Measurements from ENCODE around the gene HGF. TPM values are rescaled to one million over a fixed set of nuclear protein-coding genes. Genes with fewer than 3 reads are reported as not detected.

The HGF gene
- total RNA-seq, 2 experiments from 2014 or later, result not detected

DNA sequence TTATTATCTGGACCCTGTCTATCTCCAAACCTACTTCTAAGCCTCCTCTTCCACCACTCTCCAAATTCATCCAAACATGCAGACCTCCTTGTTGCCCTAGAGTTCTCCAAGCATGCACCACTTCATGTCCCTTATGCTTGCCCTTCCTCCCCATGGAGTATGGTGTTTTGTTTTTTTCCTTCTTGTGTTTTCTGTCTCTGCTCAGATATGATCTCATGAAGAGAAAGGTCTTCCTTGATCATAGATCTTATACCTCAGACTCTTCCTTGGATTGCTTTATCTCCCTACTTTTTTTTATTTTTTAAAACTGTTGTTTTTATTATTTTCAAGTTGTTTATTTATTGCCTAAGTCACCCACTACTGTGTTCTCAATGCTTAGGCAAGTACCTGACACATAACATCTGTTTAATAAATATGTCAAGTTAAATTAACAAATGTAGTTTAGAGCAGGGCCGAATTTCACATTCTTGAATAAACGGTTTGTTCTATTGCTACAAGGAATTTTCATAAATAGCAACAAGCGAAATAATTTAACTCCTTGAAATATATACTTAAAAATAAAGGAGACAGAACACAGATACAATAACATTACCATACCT is 84.5 kb downstream of the HGF start:
- ChIA-PET CTCF (no interaction called here), POLR2A (no interaction called here)
- Mint-ChIP-seq H3K36me3 (no peaks in the 10 kb centered on the region), H3K4me3 (no peak overlapping the region), H3K4me1 (ENCODE audit: low read depth) (no peaks in the 10 kb centered on the region), H3K9me3 (peaks cover 7% of the 10 kb centered on the region), H3K27ac (no peak overlapping the region), H3K27me3 (no peaks in the 10 kb centered on the region)
- intact Hi-C loops (cut with micrococcal nuclease), result no loop called here
- DNase-seq, result no peak

- intact Hi-C loops (cut with micrococcal nuclease), result no loop called here
- H3K9me3 Mint-ChIP-seq, result peaks cover 7% of the 10 kb centered on the region
- no peak overlapping the region for H3K27ac Mint-ChIP-seq
- no peak for DNase-seq
- no peaks in the 10 kb centered on the region for H3K36me3 Mint-ChIP-seq
- no peaks in the 10 kb centered on the region for H3K27me3 Mint-ChIP-seq
- H3K4me1 Mint-ChIP-seq (ENCODE audit: low read depth), result no peaks in the 10 kb centered on the region
- ChIA-PET CTCF (no interaction called here), POLR2A (no interaction called here)
- no peak overlapping the region for H3K4me3 Mint-ChIP-seq
Observed at GRCh38 chr7:81684514-81685269, 85.2 kb downstream of the HGF start.

DNA sequence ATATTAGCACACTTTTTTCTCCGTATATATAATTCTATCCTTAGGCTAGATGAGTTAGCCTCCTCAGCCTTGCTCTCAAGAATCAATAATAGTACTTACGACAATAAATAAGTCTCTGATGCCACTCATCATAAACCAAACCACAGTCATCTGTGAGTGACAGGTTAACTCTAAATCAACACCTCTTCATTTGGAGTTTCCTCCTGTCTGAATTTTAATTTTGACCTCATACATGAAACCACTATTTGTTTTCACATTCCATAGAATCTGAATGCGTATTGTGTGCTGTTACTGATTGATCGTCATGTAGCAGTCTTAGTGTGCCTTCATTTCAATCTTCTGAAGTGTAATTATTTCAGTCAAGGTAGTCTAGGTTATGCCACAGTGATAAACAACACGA is 85.8 kb downstream of the HGF start:
- no peak for DNase-seq
- Mint-ChIP-seq H3K4me1 (ENCODE audit: low read depth) (no peaks in the 10 kb centered on the region), H3K36me3 (no peaks in the 10 kb centered on the region), H3K4me3 (no peak overlapping the region), H3K27me3 (no peaks in the 10 kb centered on the region), H3K27ac (no peak overlapping the region), H3K9me3 (peaks cover 7% of the 10 kb centered on the region)
- ChIA-PET CTCF (no interaction called here), POLR2A (no interaction called here)
- intact Hi-C loops (cut with micrococcal nuclease), result no loop called here

DNA sequence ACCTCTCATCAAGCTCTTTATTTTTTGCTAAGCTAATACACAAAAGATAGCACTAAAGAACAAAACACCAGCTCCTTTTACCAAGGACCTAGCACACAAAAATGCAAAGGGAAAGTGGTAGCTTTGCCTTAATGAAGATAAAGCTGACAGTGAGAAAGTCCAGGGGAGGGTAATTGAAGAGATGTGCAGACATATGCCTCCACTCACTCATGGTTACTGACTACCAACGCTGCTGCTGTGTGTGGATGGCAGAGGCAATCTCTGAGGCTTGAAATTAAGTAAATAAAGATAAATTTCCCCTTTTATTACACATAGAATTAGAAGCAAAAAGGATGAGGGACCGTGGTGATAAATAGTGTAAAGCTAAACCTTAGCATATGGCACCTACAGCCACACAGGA is 87.0 kb downstream of the HGF start:
- POLR2A ChIA-PET, result no interaction called here
- Mint-ChIP-seq H3K27ac (no peak overlapping the region), H3K36me3 (no peaks in the 10 kb centered on the region), H3K9me3 (peaks cover 10% of the 10 kb centered on the region), H3K4me1 (ENCODE audit: low read depth) (no peaks in the 10 kb centered on the region), H3K27me3 (no peaks in the 10 kb centered on the region), H3K4me3 (no peak overlapping the region)
- intact Hi-C loops (cut with micrococcal nuclease), result no loop called here
- CTCF ChIA-PET, result no interaction called here
- DNase-seq, result no peak

DNA sequence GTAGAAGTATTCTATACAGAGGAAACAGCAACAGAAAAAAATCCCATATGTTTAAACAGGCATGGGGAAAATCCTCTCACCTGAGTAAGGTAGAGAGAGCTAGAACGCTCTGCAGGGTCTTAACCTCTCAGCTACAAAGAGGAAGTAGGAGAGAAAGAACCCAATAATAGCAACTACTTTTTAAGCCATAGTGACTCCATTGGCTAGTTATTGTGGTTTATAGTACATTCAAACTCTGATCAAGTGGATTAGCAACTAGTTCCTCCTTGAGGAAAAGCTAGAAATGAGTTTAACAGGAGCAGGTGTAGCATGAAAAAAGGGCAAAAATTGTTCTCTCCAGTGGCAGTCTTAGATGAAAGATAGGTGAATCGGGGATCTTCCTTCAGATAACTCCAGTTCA is 89.7 kb downstream of the HGF start:
- H3K36me3 Mint-ChIP-seq, result no peaks in the 10 kb centered on the region
- H3K9me3 Mint-ChIP-seq, result peaks cover 11% of the 10 kb centered on the region
- H3K4me3 Mint-ChIP-seq, result no peak overlapping the region
- DNase-seq, result no peak
- no peaks in the 10 kb centered on the region for H3K4me1 Mint-ChIP-seq (ENCODE audit: low read depth)
- POLR2A ChIA-PET, result no interaction called here
- CTCF ChIA-PET, result no interaction called here
- no peaks in the 10 kb centered on the region for H3K27me3 Mint-ChIP-seq
- H3K27ac Mint-ChIP-seq, result no peak overlapping the region
- intact Hi-C loops (cut with micrococcal nuclease), result no loop called here

DNA sequence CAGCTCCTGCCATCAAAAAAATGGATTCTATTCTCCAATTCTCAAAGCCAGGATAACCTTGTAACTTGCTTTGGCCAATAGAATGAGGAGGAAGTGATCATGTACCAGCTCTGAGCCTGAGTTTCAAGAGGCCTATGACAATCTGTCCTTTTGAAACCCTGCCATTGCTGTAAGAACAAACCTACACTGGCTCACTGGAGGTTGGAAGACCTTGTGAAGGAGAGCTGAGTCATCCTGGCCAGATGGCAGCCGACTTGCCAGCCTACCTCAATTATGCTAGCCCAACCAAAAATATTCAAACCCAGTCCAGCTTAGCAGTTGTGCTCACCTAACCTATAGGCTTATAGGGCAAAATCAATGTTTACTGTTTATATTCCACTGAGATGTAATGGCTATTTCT is 93.0 kb downstream of the HGF start:
- H3K4me3 Mint-ChIP-seq, result no peak overlapping the region
- peaks cover 6% of the 10 kb centered on the region for H3K9me3 Mint-ChIP-seq

GRCh38 chr7:81676105-81676811 is 93.6 kb downstream of the HGF start:
- CTCF ChIA-PET, result no interaction called here
- Mint-ChIP-seq H3K4me3 (no peak overlapping the region), H3K27me3 (no peaks in the 10 kb centered on the region), H3K36me3 (no peaks in the 10 kb centered on the region), H3K9me3 (peaks cover 6% of the 10 kb centered on the region), H3K27ac (no peak overlapping the region), H3K4me1 (ENCODE audit: low read depth) (no peaks in the 10 kb centered on the region)
- DNase-seq, result no peak
- POLR2A ChIA-PET, result no interaction called here
- intact Hi-C loops (cut with micrococcal nuclease), result no loop called here

More for the DNA sequence above, 93.0 kb downstream of the HGF start:
- no peaks in the 10 kb centered on the region for H3K36me3 Mint-ChIP-seq
- DNase-seq, result no peak
- CTCF ChIA-PET, result no interaction called here
- POLR2A ChIA-PET, result no interaction called here
- H3K4me1 Mint-ChIP-seq (ENCODE audit: low read depth), result no peaks in the 10 kb centered on the region
- intact Hi-C loops (cut with micrococcal nuclease), result no loop called here
- H3K27me3 Mint-ChIP-seq, result no peaks in the 10 kb centered on the region
- no peak overlapping the region for H3K27ac Mint-ChIP-seq

GRCh38 chr7:81674431-81674830 is 95.4 kb downstream of the HGF start:
- H3K36me3 Mint-ChIP-seq, result no peaks in the 10 kb centered on the region
- intact Hi-C loops (cut with micrococcal nuclease), result no loop called here
- ChIA-PET CTCF (no interaction called here), POLR2A (no interaction called here)
- no peaks in the 10 kb centered on the region for H3K27me3 Mint-ChIP-seq
- no peak overlapping the region for H3K27ac Mint-ChIP-seq
- peaks cover 6% of the 10 kb centered on the region for H3K9me3 Mint-ChIP-seq
- no peaks in the 10 kb centered on the region for H3K4me1 Mint-ChIP-seq (ENCODE audit: low read depth)
- no peak for DNase-seq
- H3K4me3 Mint-ChIP-seq, result no peak overlapping the region

DNA sequence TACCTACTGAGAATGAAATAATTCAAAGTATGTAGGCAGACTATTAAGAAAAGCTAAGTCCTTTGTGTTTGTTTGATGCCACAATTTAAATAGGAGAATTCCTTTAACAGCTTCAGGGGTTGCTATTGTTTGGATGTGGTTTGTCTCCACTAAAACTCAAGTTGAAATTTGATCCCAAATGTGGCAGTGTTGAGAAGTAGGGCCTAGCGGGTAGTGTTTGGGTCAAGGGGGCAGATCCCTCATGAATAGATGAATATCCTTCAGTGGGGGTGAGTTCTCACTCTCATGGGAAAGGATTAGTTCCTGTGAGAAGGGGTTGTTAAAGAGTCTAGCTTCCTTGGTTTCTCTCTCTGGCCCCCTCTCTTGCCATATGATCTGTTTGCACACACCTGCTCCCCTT is 97.0 kb downstream of the HGF start:
- intact Hi-C loops (cut with micrococcal nuclease), result no loop called here
- H3K36me3 Mint-ChIP-seq, result no peaks in the 10 kb centered on the region
- ChIA-PET CTCF (no interaction called here), POLR2A (no interaction called here)
- no peaks in the 10 kb centered on the region for H3K27me3 Mint-ChIP-seq
- no peak for DNase-seq
- H3K4me3 Mint-ChIP-seq, result no peak overlapping the region
- no peaks in the 10 kb centered on the region for H3K4me1 Mint-ChIP-seq (ENCODE audit: low read depth)
- peaks cover 10% of the 10 kb centered on the region for H3K9me3 Mint-ChIP-seq
- H3K27ac Mint-ChIP-seq, result no peak overlapping the region

DNA sequence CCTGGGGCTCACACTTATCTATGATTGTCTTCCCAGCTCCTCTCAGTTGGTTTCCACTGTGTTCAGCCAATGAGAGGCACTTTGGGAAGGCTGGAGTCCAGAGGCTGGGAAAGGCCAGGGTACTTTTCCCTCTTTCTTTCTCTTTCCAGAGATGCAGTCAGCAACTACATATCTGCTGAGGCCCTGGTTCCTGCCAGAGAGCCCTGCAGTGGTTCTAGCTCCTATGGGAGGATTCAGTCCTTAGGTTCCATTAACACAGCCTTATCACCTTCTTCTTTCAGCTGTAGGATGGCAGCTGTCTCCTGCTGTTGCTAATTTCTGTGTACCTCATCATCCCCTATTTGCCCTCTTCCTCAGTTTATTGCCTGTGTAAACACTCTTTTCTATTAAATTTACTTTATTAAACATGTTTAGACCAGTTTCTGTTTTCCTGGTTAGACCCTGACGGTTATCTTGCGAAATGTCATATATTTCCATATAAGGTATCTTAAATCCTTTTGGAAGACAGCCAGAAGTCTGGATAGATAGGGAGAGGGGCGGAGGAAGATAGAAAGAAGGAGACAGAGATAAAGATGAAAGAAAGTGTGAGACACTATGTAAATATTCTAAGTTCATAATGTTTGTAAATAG is 100.3 kb downstream of the HGF start:
- ChIA-PET CTCF (no interaction called here), POLR2A (no interaction called here)
- no peak overlapping the region for H3K27ac Mint-ChIP-seq
- no peaks in the 10 kb centered on the region for H3K36me3 Mint-ChIP-seq
- no peaks in the 10 kb centered on the region for H3K4me1 Mint-ChIP-seq (ENCODE audit: low read depth)
- H3K27me3 Mint-ChIP-seq, result no peaks in the 10 kb centered on the region
- no peak for DNase-seq
- H3K9me3 Mint-ChIP-seq, result peaks cover 10% of the 10 kb centered on the region
- intact Hi-C loops (cut with micrococcal nuclease), result no loop called here
- H3K4me3 Mint-ChIP-seq, result no peak overlapping the region

DNA sequence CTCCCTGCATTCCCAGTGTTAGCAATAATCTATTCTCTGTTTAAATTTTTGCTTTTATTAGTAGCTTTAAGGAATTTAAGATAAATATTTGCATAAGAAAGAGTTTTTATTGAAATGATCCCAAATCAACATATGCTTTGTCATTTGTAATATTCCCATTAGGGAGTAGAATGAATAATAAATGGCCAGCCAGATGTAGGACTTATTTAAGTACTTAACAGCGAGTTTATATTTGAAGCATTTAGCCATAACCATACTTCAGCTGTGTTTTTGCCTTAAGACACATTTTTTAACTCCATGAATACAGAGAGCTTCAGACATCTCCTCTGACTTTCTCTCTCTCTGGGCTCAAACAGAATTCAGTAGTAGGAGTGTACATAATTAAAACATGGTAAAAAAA is 103.6 kb downstream of the HGF start:
- no peaks in the 10 kb centered on the region for H3K4me1 Mint-ChIP-seq (ENCODE audit: low read depth)
- CTCF ChIA-PET, result no interaction called here
- no peaks in the 10 kb centered on the region for H3K36me3 Mint-ChIP-seq
- POLR2A ChIA-PET, result no interaction called here
- H3K27ac Mint-ChIP-seq, result no peak overlapping the region
- no peaks in the 10 kb centered on the region for H3K27me3 Mint-ChIP-seq
- intact Hi-C loops (cut with micrococcal nuclease), result no loop called here
- DNase-seq, result no peak
- no peak overlapping the region for H3K4me3 Mint-ChIP-seq
- peaks cover 12% of the 10 kb centered on the region for H3K9me3 Mint-ChIP-seq

GRCh38 chr7:81665236-81665635 is 104.6 kb downstream of the HGF start:
- POLR2A ChIA-PET, result no interaction called here
- no peak for DNase-seq
- Mint-ChIP-seq H3K27me3 (no peaks in the 10 kb centered on the region), H3K27ac (no peak overlapping the region), H3K36me3 (no peaks in the 10 kb centered on the region), H3K4me3 (no peak overlapping the region), H3K9me3 (peaks cover 12% of the 10 kb centered on the region), H3K4me1 (ENCODE audit: low read depth) (no peaks in the 10 kb centered on the region)
- intact Hi-C loops (cut with micrococcal nuclease), result no loop called here
- CTCF ChIA-PET, result no interaction called here

DNA sequence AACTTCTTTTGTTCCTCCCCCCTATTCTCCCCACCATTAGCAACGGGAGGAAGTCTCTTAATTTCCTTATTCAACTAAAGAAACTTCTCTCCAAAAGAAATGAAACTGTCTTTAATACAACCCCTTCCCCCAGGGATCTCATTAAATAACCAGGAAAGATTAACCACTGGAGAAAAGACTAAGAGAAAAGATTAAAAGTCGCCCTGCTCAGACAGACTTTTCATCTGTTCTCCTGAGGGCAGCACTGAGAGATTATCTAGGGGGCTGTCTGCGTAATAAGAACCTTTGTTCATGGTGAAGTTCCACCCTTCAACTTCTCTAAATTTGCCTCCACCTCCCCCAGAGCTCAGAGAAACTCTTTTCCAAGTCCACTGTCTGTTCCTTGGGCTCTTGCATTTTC is 105.5 kb downstream of the HGF start:
- Mint-ChIP-seq H3K4me3 (no peak overlapping the region), H3K27me3 (no peaks in the 10 kb centered on the region), H3K27ac (no peak overlapping the region), H3K4me1 (ENCODE audit: low read depth) (no peaks in the 10 kb centered on the region), H3K36me3 (no peaks in the 10 kb centered on the region), H3K9me3 (peaks cover 12% of the 10 kb centered on the region)
- no peak for DNase-seq
- CTCF ChIA-PET, result no interaction called here
- POLR2A ChIA-PET, result no interaction called here
- intact Hi-C loops (cut with micrococcal nuclease), result no loop called here

Measured in activated CD4-positive, alpha-beta memory T cell treated with anti-CD3 and anti-CD28 coated beads for 36 hours (primary cell).